GM21619 (cell line): Measurements from ENCODE around the gene PTDSS2.
"Not testable (repeated sequence)": the region's sequence is repeated elsewhere in the genome, so short reads cannot be mapped to it uniquely, and the experiment has no call there.

ENCODE experiments used
- ATAC-seq: cut with Tn5 transposase; IDR thresholded peaks from one replicate; pipeline ENCODE4 v1.9.1; 2021; ENCODE audit not compliant: unreplicated experiment

The PTDSS2 gene

DNA sequence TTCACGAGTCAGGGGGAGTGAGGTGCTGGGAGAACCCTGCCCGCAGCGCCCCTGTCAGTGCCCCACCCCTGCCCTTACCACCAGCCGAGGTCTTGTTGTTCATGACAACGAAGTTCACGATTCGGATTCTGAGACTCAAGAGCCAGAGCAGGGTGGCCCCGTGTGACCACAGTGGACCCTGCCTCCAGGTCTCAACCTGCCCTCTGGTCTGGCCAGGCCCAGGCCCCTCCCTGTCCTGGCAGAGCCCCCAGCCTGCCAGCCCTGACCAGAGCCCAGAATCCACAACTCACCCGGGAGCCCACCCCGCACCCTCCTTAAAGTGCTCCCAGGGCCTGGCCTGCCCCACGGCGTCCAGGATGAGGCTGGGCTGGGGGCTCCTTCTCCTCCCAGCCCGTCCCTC, 18.2 kb upstream of the PTDSS2 start:
- no peak for ATAC-seq

DNA sequence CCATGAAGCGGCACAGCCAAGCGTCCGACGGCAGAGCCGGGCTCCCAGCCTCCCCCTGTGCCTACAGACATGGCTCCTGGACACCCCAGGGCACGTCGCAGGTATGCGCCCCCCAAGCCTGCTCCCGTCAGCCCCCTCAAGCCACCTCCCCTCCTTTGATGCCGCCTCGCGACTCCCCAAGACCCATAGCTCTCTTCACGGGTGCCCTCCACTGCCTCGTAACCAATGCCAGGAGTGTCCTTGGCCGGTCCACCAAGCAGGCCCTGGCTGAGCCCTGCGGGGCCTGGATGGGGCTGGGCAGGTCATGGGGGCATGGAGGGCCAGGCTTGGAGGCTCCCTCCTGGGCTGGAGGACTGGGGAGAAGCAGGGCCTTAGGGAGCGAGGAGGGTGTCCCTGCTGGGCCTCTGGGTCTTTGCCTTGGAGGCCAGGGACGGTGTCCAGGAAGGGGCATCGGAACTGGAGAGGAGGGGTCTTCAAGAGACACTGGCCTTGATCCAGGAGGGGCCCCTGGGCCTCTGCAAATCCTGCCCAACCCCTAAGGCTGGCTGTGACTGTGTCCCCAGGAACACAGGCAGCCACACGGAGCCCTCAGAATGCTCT, 17.5 kb upstream of the PTDSS2 start:
- ATAC-seq = no peak

DNA sequence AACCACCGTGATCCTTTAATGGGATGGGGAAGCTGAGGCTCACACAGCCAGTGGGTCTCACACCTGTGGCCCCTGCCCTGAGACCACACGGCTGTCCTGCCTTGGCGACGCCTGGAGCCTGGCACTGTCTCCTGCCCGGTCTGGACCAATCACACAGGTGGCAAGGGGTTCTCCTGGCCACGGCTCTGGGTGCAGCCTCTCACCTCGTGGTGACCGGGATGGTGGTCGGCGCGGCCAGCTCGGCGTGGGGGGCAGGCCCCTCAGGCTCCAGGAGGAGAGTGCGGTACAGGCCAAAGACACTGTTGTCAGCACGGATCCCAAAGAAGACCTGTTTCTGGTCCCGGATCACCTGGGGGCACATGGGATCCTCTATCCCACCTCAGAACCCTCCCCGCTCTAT, 17.0 kb upstream of the PTDSS2 start:
- no peak for ATAC-seq

DNA sequence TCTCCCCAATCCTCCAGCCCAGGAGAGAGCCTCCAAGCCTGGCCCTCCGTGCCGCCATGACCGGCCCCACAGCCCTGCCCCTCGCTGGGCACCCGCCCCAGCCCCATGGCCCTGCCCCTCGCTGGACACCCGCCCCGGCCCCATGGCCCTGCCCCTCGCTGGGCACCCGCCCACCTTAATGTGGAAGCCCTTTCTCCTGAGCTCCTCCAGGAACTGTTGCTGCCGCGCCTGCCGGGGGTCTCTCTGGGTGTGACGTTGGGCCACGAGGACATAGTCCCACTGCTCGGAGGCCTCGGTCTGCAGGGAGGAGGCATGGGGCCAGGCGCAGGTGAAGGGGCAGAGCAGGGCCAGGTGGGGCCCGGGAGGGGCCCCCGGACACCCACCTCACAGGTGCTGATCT, 16.4 kb upstream of the PTDSS2 start:
- ATAC-seq = no peak

DNA sequence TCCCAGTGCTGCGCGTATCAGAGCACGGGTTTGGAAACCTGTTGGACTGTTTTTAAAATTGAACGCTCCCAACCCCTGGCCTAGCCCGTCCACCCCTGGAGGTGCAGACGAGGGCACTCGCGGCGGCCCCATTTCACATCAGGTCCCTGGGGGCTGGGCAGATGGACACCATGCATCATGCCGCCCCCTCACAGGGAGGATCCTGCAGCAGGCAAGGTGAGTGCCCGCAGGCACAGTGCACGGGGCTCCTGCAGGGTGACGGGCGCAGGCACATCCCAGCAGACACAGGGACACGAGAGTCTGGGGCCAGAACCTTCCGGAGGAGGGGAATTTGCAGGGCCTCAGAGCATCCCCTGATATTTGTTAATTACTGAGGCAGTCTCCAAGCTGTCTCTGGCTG, 15.6 kb upstream of the PTDSS2 start:
- ATAC-seq = no peak

DNA sequence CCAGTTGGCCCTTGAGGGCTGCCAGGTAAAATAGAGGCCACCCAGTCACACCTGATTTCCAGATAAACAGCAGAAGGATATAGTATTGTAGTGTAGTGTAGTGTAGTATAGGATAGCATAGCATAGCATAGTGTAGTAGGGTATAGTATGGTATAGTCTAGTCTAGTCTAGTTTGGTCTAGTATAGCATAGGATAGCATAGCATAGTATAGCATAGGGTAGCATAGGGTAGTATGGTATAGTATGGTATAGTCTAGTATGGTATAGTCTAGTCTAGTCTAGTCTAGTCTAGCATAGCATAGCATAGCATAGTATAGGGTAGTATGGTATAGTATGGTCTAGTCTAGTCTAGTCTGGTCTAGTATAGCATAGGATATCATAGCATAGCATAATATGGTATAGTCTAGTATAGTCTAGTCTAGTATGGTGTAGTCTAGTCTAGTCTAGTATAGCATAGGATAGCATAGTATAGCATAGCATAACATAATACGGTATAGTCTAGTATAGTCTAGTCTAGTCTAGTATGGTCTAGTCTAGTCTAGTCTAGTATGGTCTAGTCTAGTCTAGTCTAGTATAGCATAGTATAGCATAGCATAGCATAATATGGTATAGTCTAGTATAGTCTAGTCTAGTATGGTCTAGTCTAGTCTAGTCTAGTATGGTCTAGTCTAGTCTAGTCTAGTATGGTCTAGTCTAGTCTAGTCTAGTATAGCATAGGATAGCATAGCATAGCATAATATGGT, 14.9 kb upstream of the PTDSS2 start:
- not testable (repeated sequence) for ATAC-seq

DNA sequence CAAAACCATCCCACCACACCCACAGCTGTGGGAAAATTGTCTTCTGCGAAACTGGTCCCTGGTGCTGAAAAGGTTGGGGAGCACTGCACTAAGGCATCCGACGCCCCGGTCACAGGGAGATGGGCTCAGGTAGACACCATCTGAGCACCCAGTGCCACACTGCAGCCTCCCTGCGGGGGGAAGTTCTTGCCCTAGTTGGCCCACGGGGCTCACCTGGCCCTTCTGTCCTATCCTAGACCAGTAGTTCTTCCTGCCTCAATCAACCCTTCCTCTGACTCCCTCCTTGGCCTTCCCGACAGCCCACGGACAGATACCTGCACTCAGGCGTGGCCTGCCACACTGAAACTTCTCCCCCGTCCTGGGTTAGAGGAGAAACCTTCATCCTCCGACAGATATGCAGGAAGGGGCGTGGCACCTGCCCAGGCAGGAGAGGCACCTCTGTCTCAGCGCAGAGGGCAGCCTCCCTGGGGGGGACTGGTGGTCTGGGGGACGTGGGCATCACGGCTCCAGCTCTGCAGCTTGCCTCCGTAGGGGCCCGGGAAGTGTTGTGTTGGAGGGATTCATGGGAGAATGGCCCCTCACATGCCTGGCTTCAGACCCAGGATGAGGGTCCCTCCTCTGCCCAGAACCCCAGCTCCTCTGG, 12.7 kb upstream of the PTDSS2 start:
- ATAC-seq = no peak

DNA sequence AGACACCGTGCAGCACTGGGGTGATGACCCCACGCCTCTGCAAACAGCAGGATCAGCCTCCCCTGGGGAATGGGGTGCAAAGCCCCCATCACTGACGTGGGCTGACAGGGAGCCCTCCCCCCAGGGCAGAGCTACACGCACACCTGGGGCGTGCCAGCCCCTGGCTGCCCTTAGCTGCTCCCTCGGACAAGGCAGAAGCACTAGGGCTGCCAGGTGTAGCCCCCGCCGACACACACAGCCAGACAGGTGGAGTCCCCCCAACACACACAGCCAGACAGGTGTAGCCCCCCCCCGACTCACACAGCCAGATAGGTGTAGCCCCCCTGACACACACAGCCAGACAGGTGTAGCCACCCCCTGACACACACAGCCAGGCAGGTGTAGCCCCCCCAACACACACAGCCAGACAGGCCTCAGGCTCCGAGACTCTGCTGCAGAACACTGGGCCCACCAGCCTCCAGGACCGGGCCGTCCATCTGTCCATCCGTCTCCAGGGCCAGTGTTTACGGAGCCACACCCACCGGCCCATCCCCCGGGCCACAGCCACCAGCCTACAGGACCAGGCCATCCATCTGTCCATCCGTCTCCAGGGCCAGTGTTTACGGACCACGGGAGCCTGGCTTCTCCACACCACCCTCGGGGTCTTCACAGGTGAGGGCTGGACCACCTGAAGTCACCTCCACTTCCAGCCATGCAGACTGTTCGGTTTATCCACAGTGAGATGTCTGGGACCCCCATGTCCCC, 11.8 kb upstream of the PTDSS2 start:
- no peak for ATAC-seq

DNA sequence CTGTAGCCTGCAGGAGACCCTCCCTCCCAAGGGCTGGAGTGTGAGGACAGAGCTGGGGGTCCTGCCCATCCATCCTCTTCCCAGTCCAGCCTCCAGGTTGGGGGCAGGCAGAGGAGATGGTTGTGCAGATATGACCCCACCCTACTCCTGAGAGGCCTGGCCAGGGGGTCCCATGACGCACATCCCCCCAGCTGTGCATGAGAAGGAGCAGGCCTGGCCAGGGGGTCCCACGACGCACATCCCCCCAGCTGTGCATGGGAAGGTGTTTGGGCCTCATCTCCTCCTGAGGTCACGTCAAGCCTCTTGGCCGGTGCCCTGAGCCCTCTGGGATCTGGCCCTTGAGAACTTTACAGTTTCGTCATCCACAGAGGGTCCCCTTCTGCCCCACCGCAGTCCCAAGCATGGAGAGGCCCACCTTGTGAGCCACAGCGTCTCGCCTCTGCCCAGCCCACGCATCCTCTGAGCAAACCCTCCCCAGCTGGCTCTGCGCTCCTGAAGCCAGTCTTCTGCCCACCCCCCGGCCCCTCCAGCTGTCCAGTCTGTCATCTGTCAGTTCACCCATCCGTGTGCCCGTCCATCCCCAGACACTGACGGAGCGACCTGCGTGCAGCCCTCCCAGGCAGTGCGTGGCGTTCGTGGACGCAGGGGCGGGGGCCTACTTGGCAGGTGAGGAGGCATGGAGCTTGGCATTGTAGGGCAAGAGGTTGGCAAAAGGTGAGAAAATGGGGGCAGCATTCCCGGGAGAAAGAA, 10.6 kb upstream of the PTDSS2 start:
- ATAC-seq = no peak

DNA sequence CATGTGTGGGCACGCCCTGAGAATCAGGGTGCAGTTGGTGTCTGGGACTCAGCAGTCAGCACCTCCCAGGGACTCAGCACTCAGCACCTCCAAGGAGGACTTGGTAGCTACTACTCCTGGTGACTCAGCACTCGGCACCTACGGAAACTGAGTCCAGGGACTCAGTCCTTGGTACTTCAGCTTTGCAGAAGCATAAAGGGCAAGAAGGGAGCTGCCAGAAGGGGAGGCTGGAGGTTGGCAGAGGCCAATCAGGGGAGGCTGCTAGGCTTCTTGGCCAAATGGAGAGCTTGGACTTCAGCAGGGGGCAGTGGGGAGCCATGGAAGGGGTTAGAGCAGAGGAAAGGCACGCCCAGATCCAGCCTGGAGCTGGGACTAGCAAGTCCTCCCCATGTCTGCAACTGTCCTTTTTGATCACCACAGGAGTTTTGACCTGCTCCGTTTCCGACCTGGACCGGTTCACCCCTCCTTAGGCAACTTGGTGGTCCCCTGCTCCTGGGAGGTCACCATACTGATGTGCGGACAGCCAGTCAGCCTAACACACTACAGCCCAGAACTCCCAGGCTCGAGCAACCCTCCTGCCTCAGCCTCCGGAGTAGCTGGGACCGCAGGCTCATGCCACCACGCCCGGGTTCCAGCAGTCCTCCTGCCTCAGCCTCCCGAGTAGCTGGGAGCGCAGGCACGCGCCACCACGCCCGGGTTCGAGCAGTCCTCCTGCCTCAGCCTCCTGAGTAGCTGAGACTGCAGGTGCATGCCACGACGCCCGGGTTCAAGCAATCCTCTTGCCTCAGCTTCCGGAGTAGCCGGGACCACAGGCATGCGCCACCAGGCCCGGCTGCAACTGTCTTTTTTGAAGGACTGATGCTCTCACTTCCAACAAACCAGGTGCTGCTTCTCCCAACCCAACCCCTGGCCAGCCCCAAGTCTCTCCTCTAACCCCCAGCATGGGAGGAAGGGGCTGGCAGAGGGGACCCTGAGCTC, 9.7 kb upstream of the PTDSS2 start:
- ATAC-seq = no peak

DNA sequence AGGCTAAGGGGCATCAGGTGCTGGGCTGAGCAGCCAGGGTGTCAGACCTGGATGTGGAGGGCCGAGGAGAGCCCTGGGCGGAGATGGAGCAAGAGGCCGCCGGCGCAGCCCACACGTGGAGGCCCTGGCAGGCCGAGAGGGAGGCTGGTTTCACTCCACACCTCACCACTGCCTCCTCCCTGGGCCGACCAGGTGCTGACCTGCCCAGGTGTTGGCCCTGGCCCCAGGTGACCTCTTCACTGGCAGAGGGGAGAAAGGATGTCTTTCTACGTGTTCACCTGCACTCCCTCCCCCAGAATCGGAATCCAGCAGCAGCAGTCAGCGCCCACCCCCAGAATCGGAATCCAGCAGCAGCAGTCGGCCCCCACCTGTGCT, 9.0 kb upstream of the PTDSS2 start:
- no peak for ATAC-seq

DNA sequence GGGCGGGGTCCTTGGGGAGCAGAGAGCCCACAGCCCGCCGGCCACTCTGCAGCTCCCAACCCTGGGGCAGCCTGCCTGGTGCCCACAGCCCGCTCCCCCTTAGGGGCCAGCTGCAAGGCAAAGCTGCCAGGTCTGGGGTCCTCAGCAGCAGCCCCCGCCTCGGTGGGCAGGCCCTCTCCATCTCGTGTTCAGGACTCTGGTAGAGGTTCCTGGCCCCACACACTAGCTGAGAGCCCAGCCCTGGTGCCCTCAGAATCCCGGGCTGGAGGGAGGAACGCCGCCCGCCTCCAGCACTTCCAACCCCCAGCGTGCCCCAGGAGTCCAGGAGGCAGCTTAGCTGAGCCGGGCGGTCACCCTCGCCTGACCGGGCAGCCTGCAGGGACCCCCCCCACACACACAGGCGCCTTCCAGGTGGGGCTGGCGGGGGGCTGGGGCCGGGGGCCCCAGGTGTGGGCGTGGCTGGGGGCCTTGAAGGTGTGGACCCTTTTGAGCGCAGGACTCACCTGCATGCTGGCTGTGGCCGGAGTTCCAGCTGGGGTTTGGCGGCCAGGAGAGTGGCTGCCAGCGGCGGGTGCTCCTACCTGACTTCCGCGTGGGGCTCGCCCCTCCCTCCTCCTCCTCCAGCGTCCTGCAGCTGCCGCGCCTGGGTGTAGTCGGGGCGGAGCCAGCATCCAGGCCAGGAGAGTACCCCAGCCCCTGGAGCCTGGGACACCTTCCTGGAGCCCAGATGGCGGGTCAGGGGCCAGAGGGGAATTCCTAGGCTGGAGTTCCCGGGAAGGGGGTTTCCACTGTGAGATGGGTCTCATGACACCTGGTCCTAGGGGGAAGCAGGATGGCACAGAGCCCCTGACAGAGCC, 8.4 kb upstream of the PTDSS2 start, which contains the start of gene ANO9:
ANO9 (minus strand) TSS at position 594 of the 857 bp plus-strand sequence; CDS start at position 509, 85 bp downstream.
- ATAC-seq = no peak

DNA sequence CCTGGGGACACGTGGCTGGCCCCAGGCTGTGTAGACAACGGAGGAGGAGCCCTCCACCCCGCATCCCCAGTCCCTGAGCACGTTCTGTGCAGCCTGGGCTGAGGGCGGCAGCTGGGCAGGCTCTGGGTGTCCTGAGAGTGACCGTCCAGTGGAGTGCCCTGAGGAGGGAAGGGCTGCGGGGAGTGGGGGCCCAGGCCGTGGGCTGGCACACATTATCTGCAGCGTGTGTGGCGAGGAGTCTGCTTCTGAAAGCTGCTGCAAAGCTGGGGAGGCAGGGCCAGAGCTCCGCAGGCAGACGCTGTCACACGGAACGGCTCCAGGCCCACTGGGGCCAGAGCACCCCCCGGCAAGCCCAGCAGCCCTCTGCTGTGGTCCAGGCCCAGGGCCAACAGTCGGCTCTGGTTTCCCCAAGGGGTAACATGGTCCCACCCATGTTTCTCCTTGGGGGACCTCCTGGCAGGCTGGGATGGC, 7.4 kb upstream of the PTDSS2 start:
- ATAC-seq = no peak

DNA sequence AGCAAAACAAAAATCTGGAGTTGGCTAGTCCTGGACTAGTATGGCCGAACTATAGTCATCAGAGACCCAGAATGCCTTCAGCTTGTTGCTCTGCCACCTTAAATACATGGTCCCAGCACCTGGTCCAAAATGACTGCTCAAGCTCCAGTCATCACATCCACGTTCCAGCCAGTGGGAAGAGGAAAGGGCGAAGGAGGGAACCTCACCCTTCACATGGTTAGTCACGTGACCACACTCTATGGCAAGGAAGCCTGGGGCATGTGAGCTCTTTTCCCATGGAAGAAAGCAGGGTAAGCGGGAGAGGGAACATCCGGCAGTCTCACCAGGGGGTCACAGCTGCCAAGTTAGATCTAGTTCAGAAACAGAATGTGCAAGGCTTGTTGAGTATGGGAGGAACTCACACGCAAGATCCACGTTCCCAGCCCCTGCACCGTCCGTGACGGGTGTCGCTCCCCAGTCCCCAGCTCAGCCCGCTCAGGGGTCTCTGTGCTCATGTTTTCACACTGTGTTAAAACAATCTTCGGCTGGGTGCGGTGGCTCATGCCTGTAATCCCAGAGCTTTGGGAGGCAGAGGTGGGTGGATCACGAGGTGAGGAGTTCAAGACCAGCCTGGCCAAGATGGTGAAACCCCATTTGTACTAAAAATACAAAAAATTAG, 6.4 kb upstream of the PTDSS2 start:
- ATAC-seq = no peak

DNA sequence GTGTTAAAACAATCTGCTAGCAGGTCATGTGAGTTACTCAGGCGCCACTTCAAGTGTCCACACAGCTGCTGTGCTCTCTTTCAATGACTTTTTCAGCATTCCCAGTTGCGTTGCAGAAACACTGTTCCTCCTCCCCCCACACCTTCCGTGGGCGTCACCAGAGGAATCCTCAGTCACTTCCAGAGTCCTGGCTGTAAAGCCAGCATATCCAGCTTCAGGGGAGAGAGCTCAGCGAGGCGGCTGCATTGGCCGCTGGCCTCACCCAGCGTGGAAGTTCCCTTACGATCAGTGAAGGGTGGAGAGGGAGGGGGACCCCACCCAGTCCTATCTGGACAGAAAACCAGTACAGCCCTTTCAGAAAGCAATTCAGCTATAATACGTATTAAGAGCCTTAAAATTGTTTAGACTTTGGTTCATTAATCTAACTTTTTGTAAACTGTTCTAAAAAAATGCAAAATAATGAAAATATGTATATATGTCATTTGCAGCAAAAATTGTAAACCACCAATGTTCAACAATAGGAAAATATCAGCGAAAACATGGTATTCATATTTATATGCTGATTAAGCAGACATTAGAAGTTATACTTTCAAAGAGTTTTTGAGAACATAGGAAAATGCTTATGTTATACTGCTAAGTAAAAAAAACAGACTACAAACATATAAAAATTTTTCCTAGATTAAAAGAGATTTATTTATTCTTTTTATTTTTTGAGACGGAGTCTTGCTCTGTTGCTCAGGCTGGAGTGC, 5.5 kb upstream of the PTDSS2 start:
- no peak for ATAC-seq

DNA sequence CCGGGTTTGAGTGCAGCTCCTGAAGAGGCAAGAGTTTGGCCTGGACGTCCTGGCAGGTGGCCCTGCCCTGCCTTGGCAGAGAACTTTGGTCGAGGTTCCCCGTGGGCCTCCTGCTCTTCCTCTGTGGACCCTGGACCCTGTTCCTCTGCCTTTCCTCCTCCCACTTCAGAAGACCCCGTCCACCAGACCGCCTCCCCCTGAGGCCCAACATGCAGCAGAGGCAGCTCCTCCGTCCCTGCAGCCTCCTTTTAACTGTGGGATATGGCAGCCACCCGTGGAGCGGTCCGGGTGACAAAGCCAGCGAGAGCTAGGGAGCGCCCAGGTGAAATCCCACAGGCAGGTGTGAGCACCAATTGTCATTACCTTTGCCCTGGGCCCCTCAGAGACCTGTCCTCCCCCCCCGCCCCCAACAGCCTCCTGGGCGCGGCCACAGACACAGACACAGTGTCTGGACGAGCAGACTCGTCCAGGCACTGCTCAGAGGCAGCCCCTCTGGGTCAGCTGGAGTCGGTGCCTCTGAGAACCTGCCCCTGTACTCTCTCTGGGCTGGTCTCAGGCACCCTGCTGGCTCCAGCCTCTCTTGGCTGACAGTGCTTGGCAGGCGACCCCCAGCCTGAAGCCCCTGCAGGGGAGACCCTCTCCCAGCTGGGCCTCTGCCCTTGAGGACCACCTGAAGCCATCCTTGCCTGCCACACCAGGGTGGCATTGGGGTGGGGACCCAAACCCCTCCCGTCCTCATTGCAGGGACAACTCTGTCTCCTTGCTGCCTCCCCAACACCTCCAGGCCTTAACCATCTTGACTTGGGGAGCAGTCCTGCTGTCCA, 4.1 kb upstream of the PTDSS2 start:
- ATAC-seq = no peak

DNA sequence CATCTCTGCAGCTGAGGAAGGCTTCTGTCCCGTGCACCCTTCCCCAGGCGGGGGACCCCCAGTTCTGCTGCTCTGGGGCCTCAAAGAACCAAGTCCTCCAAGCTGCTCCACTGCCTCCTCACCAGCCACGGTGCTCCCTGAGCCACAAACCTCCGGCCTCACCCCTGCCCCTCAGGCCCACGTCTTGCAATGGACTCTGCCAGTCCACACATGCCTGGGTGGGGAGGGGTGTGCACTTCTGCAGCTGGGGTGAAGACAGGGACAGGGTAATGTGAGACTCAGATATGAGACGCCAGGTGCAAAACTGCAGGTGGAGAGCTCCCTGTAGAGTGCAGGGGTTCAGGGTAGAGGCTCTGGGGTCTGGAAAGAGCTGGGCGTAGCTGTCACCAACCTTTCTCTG, 3.2 kb upstream of the PTDSS2 start:
- no peak for ATAC-seq
